GM12878 (cell line): ENCODE measurements around the gene MAPT. TPM values are rescaled to one million over a fixed set of nuclear protein-coding genes. Genes with fewer than 3 reads are reported as not detected.

Experiments used
- ATAC-seq: fragments of 200-7000 bp; cut with Tn5 transposase; 3 replicates; pipeline ENCODE4 v1.9.1; 2020; ENCODE audit warnings: mild to moderate bottlenecking, moderate library complexity
- BruUV-seq: library from RNA; stranded (reverse); fragments of 400-500 nt; replicated peaks from 2 replicates; lab custom pipeline; 2021; lab: Mats Ljungman, UMichigan
- CTCF ChIA-PET: fragments of 300-600 bp; sonication (Branson Sonifier 250); formaldehyde crosslinking; extraction: SDS; loops from one replicate; lab custom pipeline; 2021; ENCODE audit warnings: inconsistent platforms; lab: Yijun Ruan, JAX
- POLR2A ChIA-PET: fragments of 350-600 bp; formaldehyde crosslinking; extraction: SDS; loops from one replicate; lab custom pipeline; 2021; ENCODE audit warnings: inconsistent platforms; lab: Charles Lee
- RAD21 ChIA-PET: fragments of 300-600 bp; sonication (Branson Sonifier 250); formaldehyde crosslinking; loops from one replicate; lab custom pipeline; 2023; ENCODE audit warnings: antibody characterized with exemption; ENCODE audit not compliant: unreplicated experiment; lab: Charles Lee
- SMC1A ChIA-PET: fragments of 300-600 bp; sonication (Branson Sonifier 250); formaldehyde crosslinking; loops from one replicate; lab custom pipeline; 2023; ENCODE audit not compliant: unreplicated experiment, uncharacterized antibody; lab: Charles Lee
- DNase-seq: peaks from one replicate; pipeline ENCODE4 v3.0.0-alpha.2; 2011; ENCODE audit warnings: low read depth, low spot score
- FAIRE-seq: peaks from 3 replicates; lab custom pipeline; 2011; peaks lifted over from hg19 to GRCh38; lab: Jason Lieb, UNC
- H2AFZ ChIP-seq: 2 replicates; pipeline ENCODE4 v1.6.0; 2011; ENCODE audit warnings: low read depth, low read length, control low read depth; ENCODE audit not compliant: control insufficient read depth
- H3K27ac ChIP-seq: 2 replicates; pipeline ENCODE4 v1.5.1; 2011; ENCODE audit warnings: control low read depth; ENCODE audit not compliant: control insufficient read depth, insufficient read depth
- H3K27me3 ChIP-seq, 2 experiments: replicated peaks in 1 of 2; 2 replicates each; pipeline versions ENCODE4 v1.6.0 to v1.6.1; 2011; ENCODE audit warnings: low read length in 1 of 2; ENCODE audit not compliant: control insufficient read depth in 2 of 2, insufficient read depth in 2 of 2
- H3K36me3 ChIP-seq, 2 experiments: 2 replicates each; pipeline ENCODE4 v1.5.1; 2011; ENCODE audit warnings: low read length in 1 of 2; ENCODE audit not compliant: control insufficient read depth in 2 of 2, insufficient read depth in 2 of 2
- H3K4me1 ChIP-seq: 2 replicates; pipeline ENCODE4 v1.6.1; 2011; ENCODE audit warnings: mild to moderate bottlenecking, low read length, moderate library complexity, mixed read lengths; ENCODE audit not compliant: control insufficient read depth, insufficient read depth
- H3K4me2 ChIP-seq: 2 replicates; pipeline ENCODE4 v1.6.0; 2011; ENCODE audit warnings: control low read depth; ENCODE audit not compliant: control insufficient read depth, insufficient read depth
- H3K4me3 ChIP-seq: fragments of 200-600 bp; sonication (generic); 2 replicates; pipeline ENCODE4 v1.5.1; 2016
- H3K79me2 ChIP-seq: 2 replicates; pipeline ENCODE4 v1.6.0; 2011; ENCODE audit warnings: low read length; ENCODE audit not compliant: control insufficient read depth, insufficient read depth
- H3K9ac ChIP-seq: 2 replicates; pipeline ENCODE4 v1.8.0; 2011; ENCODE audit warnings: low read length, control low read depth, mixed read lengths; ENCODE audit not compliant: control insufficient read depth, insufficient read depth
- H3K9me3 ChIP-seq: replicated peaks from 3 replicates; pipeline ENCODE4 v1.5.1; 2011; ENCODE audit warnings: mild to moderate bottlenecking, low read length; ENCODE audit not compliant: control insufficient read depth, insufficient read depth
- H4K20me1 ChIP-seq: 2 replicates; pipeline ENCODE4 v1.6.0; 2011; ENCODE audit not compliant: control insufficient read depth, insufficient read depth
- CHD4 ChIP-seq: fragments of 200-600 bp; sonication (generic); IDR thresholded peaks from 2 replicates; pipeline ENCODE4 v1.6.1; 2016; ENCODE audit warnings: mild to moderate bottlenecking
- CREM ChIP-seq: IDR thresholded peaks from 2 replicates; pipeline ENCODE4 v1.6.1; 2014; ENCODE audit warnings: antibody characterized with exemption, low read depth
- EGR1 ChIP-seq, 2 experiments: IDR thresholded peaks; 1 replicate in 1 of 2; 2 replicates in 1 of 2; pipeline ENCODE4 v1.6.1; 2011 to 2012; ENCODE audit warnings: low read depth in 2 of 2, low read length in 2 of 2, borderline replicate concordance in 1 of 2, mild to moderate bottlenecking in 1 of 2, moderate library complexity in 1 of 2
- ETV6 ChIP-seq, 2 experiments: fragments of 450-650 bp in 1 of 2; IDR thresholded peaks in 1 of 2; conservative IDR thresholded peaks in 1 of 2; 2 replicates each; pipeline ENCODE4 v1.6.1; 2014; ENCODE audit warnings: antibody characterized with exemption in 1 of 2, borderline replicate concordance in 1 of 2, low read depth in 1 of 2, mild to moderate bottlenecking in 1 of 2, moderate library complexity in 1 of 2
- HCFC1 ChIP-seq: fragments of 150-350 bp; IDR thresholded peaks from 2 replicates; pipeline ENCODE4 v1.6.1; 2014; ENCODE audit warnings: low read length
- JUND ChIP-seq: IDR thresholded peaks from 2 replicates; pipeline ENCODE4 v1.6.1; 2012; ENCODE audit warnings: low read depth, mild to moderate bottlenecking, low read length, improper control_type of control experiment, moderate library complexity
- MTA3 ChIP-seq: IDR thresholded peaks from 2 replicates; pipeline ENCODE4 v1.6.1; 2012; ENCODE audit warnings: low read length, inconsistent platforms, borderline replicate concordance
- POLR2AphosphoS2 ChIP-seq: IDR thresholded peaks from 2 replicates; pipeline ENCODE4 v1.6.1; 2011; ENCODE audit warnings: low read depth, mild to moderate bottlenecking, low read length, improper control_type of control experiment, moderate library complexity
- POLR2AphosphoS5 ChIP-seq: IDR thresholded peaks from 2 replicates; pipeline ENCODE4 v1.6.1; 2011; ENCODE audit warnings: mild to moderate bottlenecking, low read length, inconsistent platforms
- RCOR1 ChIP-seq: conservative IDR thresholded peaks from 2 replicates; pipeline ENCODE4 v1.6.1; 2012; ENCODE audit warnings: low read depth, low read length, improper control_type of control experiment
- RFX5 ChIP-seq: IDR thresholded peaks from 2 replicates; pipeline ENCODE4 v1.6.1; 2011; ENCODE audit warnings: low read depth, low read length, improper control_type of control experiment
- SMAD5 ChIP-seq: IDR thresholded peaks from 2 replicates; pipeline ENCODE4 v1.6.1; 2016; ENCODE audit warnings: antibody characterized with exemption, low read depth
- STAT3 ChIP-seq: IDR thresholded peaks from 2 replicates; pipeline ENCODE4 v1.6.1; 2011; ENCODE audit warnings: low read depth, low read length, improper control_type of control experiment
- USF2 ChIP-seq: IDR thresholded peaks from 2 replicates; pipeline ENCODE4 v1.6.1; 2011; ENCODE audit warnings: low read depth, low read length, improper control_type of control experiment, borderline replicate concordance
- in situ Hi-C: fragments of 300-500 bp; cut with MboI; formaldehyde crosslinking; loops from 9 replicates; pipeline ENCODE4 v1.14.3; 2018; ENCODE audit warnings: mixed read lengths
- intact Hi-C: fragments of 100-400 bp; cut with micrococcal nuclease; formaldehyde crosslinking; loops from one replicate; pipeline ENCODE4 v1.14.2; 2022; ENCODE audit not compliant: unreplicated experiment
- polyA plus RNA-seq, 11 experiments: library from polyadenylated mRNA; depleted of rRNA in 4 of 11; unstranded in 6 of 11; stranded (reverse) in 5 of 11; fragments of >200 nt; fragmentation: Nextera tagmentation in 4 of 11; fragmentation: Illumina TruSeq in 1 of 11; extraction: Ambion mirVana in 4 of 11; extraction: Trizol in 1 of 11; gene quantifications; 1 replicate in 1 of 11; 2 replicates in 10 of 11; pipeline versions ENCODE4 v1.2.1 to v1.2.3, GENCODE V29; 2011 to 2016; ENCODE audit warnings: inconsistent platforms in 2 of 11, missing spikeins in 2 of 11, low read depth in 1 of 11
- total RNA-seq, 4 experiments: library from RNA; depleted of rRNA in 3 of 4; stranded (reverse); fragments of >200 nt in 3 of 4; fragmentation: Illumina TruSeq in 1 of 4; extraction: Trizol in 1 of 4; gene quantifications; 2 replicates each; pipeline versions ENCODE4 v1.2.1 to v1.2.3, GENCODE V29; 2013 to 2021
- TF ChIP-seq, protein P1 (sequence below): fragments of 450-650 bp; formaldehyde crosslinking; IDR thresholded peaks from 2 replicates; pipeline ENCODE4 v1.4.0; 2022; ENCODE audit warnings: mild to moderate bottlenecking, moderate library complexity
- TF ChIP-seq, protein P2 (sequence below): fragments of 150-350 bp; IDR thresholded peaks from 2 replicates; pipeline ENCODE4 v1.6.1; 2014; ENCODE audit warnings: mild to moderate bottlenecking, low read depth, low read length

The MAPT gene
- total and polyA plus RNA-seq, 10 of the 15 experiments (the other 5 are each of a cell fraction or from before 2014, with no cell fraction given), result under 0.01 to 0.05 (median 0.03) TPM; not detected in 7

- no peaks in the 10 kb centered on the region for H3K4me1 ChIP-seq
- ChIA-PET CTCF (no interaction called here), POLR2A (no interaction called here), SMC1A (no interaction called here), RAD21 (no interaction called here)
- DNase-seq (no peak), ATAC-seq (no peak), FAIRE-seq (no peak)
- no peak overlapping the region for H3K27ac ChIP-seq
- H3K9me3 ChIP-seq, result no peaks in the 10 kb centered on the region
- in situ Hi-C loops, result no loop called here
- no peak overlapping the region for H3K4me2 ChIP-seq
- no peaks in the 10 kb centered on the region for H3K36me3 ChIP-seq
- no peaks in the 10 kb centered on the region for H4K20me1 ChIP-seq
- H3K79me2 ChIP-seq, result no peaks in the 10 kb centered on the region
- no peak overlapping the region for H3K4me3 ChIP-seq
- H3K9ac ChIP-seq, result no peak overlapping the region
- H3K27me3 ChIP-seq, result no peaks in the 10 kb centered on the region; a peak in 2 of 4 replicates
- TF ChIP-seq POLR2AphosphoS5 (no peak), USF2 (no peak), EGR1 (IDR thresholded peaks at IDR 0.05; ENCODE audit: borderline replicate concordance in 1 of 2, low read depth in 2 of 2, low read length in 2 of 2) (no peak), POLR2AphosphoS2 (no peak), CREM (no peak), ETV6 (conservative IDR thresholded peaks at IDR 0.05 in 1 of 2, IDR thresholded peaks at IDR 0.05 in 1 of 2; ENCODE audit: borderline replicate concordance in 1 of 2, low read depth in 1 of 2) (no peak), STAT3 (no peak), HCFC1 (no peak), SMAD5 (no peak), RCOR1 (no peak), RFX5 (no peak), JUND (no peak), MTA3 (no peak), CHD4 (no peak)
- TF ChIP-seq, protein P1, sequence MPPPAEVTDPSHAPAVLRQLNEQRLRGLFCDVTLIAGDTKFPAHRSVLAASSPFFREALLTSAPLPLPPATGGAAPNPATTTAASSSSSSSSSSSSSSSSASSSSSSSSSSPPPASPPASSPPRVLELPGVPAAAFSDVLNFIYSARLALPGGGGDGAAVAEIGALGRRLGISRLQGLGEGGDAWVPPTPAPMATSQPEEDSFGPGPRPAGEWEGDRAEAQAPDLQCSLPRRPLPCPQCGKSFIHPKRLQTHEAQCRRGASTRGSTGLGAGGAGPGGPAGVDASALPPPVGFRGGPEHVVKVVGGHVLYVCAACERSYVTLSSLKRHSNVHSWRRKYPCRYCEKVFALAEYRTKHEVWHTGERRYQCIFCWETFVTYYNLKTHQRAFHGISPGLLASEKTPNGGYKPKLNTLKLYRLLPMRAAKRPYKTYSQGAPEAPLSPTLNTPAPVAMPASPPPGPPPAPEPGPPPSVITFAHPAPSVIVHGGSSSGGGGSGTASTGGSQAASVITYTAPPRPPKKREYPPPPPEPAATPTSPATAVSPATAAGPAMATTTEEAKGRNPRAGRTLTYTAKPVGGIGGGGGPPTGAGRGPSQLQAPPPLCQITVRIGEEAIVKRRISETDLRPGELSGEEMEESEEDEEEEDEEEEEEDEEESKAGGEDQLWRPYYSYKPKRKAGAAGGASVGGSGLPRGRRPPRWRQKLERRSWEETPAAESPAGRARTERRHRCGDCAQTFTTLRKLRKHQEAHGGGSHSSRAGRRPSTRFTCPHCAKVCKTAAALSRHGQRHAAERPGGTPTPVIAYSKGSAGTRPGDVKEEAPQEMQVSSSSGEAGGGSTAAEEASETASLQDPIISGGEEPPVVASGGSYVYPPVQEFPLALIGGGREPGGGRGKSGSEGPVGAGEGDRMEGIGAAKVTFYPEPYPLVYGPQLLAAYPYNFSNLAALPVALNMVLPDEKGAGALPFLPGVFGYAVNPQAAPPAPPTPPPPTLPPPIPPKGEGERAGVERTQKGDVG (CRISPR knock-in tag), result no peak
- TF ChIP-seq, protein P2, sequence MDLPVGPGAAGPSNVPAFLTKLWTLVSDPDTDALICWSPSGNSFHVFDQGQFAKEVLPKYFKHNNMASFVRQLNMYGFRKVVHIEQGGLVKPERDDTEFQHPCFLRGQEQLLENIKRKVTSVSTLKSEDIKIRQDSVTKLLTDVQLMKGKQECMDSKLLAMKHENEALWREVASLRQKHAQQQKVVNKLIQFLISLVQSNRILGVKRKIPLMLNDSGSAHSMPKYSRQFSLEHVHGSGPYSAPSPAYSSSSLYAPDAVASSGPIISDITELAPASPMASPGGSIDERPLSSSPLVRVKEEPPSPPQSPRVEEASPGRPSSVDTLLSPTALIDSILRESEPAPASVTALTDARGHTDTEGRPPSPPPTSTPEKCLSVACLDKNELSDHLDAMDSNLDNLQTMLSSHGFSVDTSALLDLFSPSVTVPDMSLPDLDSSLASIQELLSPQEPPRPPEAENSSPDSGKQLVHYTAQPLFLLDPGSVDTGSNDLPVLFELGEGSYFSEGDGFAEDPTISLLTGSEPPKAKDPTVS, result no peak
- no TSS peak for BruUV-seq
- H2AFZ ChIP-seq, result no peak overlapping the region
- intact Hi-C loops, result no loop called here
Measured at GRCh38 chr17:45925311-45925710, 31.0 kb downstream of the MAPT start.
